Fibroblast of lung (primary cell): ENCODE measurements around the gene TRIM65.

Experiments
- CTCF ChIP-seq, 2 donors: IDR thresholded peaks in 1 of 2; conservative IDR thresholded peaks in 1 of 2; 1 replicate in 1 of 2; 2 replicates in 1 of 2; pipeline ENCODE4 v1.5.1; 2011 to 2012; ENCODE audit warnings: low read length in 2 of 2, control low read depth in 1 of 2, inconsistent platforms in 1 of 2, low read depth in 1 of 2, mild to moderate bottlenecking in 1 of 2
- EZH2 ChIP-seq: IDR thresholded peaks from 2 replicates; pipeline ENCODE4 v1.5.1; 2012; ENCODE audit warnings: low read length, control low read depth, mild to moderate bottlenecking; ENCODE audit errors: missing control alignments

- TF ChIP-seq CTCF (conservative IDR thresholded peaks at IDR 0.05 in 1 of 2, IDR thresholded peaks at IDR 0.05 in 1 of 2; ENCODE audit: low read depth in 1 of 2, low read length in 2 of 2) = no peak
- no peak for TF ChIP-seq EZH2
Observed at GRCh38 chr17:75937652-75938051, 40.9 kb upstream of the TRIM65 start.
